ENCODE measurements around the gene ERLIN1.

ERLIN1 gene

GRCh38 chr10:100131571-100131970 is 54.3 kb downstream of the ERLIN1 start:
- Histone ChIP-seq H3K4me3 (ENCODE audit: low read depth, low read length) (no peak overlapping the region), H3K27ac (ENCODE audit: extremely low read depth, low read depth, low read length) (no peak overlapping the region), H3K9me3 (ENCODE audit: control insufficient read depth, insufficient read depth, low read depth, low read length) (no peaks in the 10 kb centered on the region), H3K36me3 (ENCODE audit: control insufficient read depth in 2 of 2, insufficient read depth in 1 of 2, low read length in 2 of 2) (no peaks in the 10 kb centered on the region), H3K4me1 (ENCODE audit: control insufficient read depth, insufficient read depth, low read length) (no peaks in the 10 kb centered on the region)
- CTCF ChIA-PET: no interaction called here
- POLR2A ChIA-PET: no interaction called here
- TF ChIP-seq ZNF416 (tag by site-specific recombination; IDR thresholded peaks at IDR 0.05) (no peak), SCRT1 (tag by site-specific recombination; IDR thresholded peaks at IDR 0.05; ENCODE audit: borderline replicate concordance) (no peak), ZNF18 (tag by site-specific recombination; IDR thresholded peaks at IDR 0.05) (no peak), ZNF76 (tag by site-specific recombination; IDR thresholded peaks at IDR 0.05; ENCODE audit: borderline replicate concordance, low read depth) (no peak), BCL11B (tag by site-specific recombination; IDR thresholded peaks at IDR 0.05; ENCODE audit: low read depth) (no peak), ZNF747 (tag by site-specific recombination; IDR thresholded peaks at IDR 0.05) (no peak), ZNF549 (tag by site-specific recombination; IDR thresholded peaks at IDR 0.05) (no peak), YY1 (tag by site-specific recombination; IDR thresholded peaks at IDR 0.05) (no peak), PRDM1 (tag by site-specific recombination; IDR thresholded peaks at IDR 0.05) (no peak), ZNF670 (tag by site-specific recombination; IDR thresholded peaks at IDR 0.05; ENCODE audit: low read depth) (no peak), HOXA7 (CRISPR knock-in tag; IDR thresholded peaks at IDR 0.05; ENCODE audit: borderline replicate concordance) (no peak), ZNF366 (tag by site-specific recombination; conservative IDR thresholded peaks at IDR 0.05) (no peak), ZNF398 (tag by site-specific recombination; IDR thresholded peaks at IDR 0.05) (no peak), ZNF202 (tag by site-specific recombination; IDR thresholded peaks at IDR 0.05; ENCODE audit: borderline replicate concordance) (no peak), ZNF2 (tag by site-specific recombination; IDR thresholded peaks at IDR 0.05) (no peak), WT1 (tag by site-specific recombination; IDR thresholded peaks at IDR 0.05) (no peak), ZNF600 (tag by site-specific recombination; IDR thresholded peaks at IDR 0.05) (no peak), ZBTB10 (tag by site-specific recombination; IDR thresholded peaks at IDR 0.05) (no peak), ZNF830 (tag by site-specific recombination; IDR thresholded peaks at IDR 0.05; ENCODE audit: low read depth) (no peak)
- TF ChIP-seq, protein P1, sequence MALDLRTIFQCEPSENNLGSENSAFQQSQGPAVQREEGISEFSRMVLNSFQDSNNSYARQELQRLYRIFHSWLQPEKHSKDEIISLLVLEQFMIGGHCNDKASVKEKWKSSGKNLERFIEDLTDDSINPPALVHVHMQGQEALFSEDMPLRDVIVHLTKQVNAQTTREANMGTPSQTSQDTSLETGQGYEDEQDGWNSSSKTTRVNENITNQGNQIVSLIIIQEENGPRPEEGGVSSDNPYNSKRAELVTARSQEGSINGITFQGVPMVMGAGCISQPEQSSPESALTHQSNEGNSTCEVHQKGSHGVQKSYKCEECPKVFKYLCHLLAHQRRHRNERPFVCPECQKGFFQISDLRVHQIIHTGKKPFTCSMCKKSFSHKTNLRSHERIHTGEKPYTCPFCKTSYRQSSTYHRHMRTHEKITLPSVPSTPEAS (tag by site-specific recombination; IDR thresholded peaks at IDR 0.05): no peak

DNA sequence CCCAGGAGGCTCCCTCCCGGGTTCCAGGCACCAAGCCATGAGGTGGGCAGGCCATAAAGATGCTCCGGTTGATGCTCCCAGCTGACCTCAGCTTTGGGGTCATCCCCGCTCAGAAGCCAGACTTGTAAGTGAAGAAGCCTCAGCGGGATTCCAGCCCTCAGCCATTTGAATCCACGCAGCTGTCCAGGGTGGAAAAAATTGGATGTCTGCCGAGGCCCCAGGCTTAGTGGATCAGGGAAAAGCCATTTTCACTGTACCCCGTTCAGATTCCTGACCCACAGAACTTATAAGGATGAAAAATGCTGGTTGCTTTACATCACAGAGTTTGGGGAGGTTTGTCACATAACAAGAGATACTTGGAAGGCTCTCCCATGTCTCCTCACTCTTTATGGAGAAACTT is 55.0 kb downstream of the ERLIN1 start:
- ChIA-PET POLR2A (no interaction called here), CTCF (no interaction called here)
- Histone ChIP-seq H3K27ac (ENCODE audit: extremely low read depth, low read depth, low read length) (no peak overlapping the region), H3K4me1 (ENCODE audit: control insufficient read depth, insufficient read depth, low read length) (no peaks in the 10 kb centered on the region), H3K9me3 (ENCODE audit: control insufficient read depth, insufficient read depth, low read depth, low read length) (no peaks in the 10 kb centered on the region), H3K36me3 (ENCODE audit: control insufficient read depth in 2 of 2, insufficient read depth in 1 of 2, low read length in 2 of 2) (no peaks in the 10 kb centered on the region), H3K4me3 (ENCODE audit: low read depth, low read length) (no peak overlapping the region)
- TF ChIP-seq ZNF140 (tag by site-specific recombination; IDR thresholded peaks at IDR 0.05) (no peak), ZNF248 (tag by site-specific recombination; IDR thresholded peaks at IDR 0.05) (no peak), ZBTB21 (tag by site-specific recombination; IDR thresholded peaks at IDR 0.05) (no peak), ZNF621 (tag by site-specific recombination; IDR thresholded peaks at IDR 0.05) (no peak), PRDM1 (tag by site-specific recombination; IDR thresholded peaks at IDR 0.05) (no peak), ZBTB20 (tag by site-specific recombination; IDR thresholded peaks at IDR 0.05) (no peak), ZNF544 (tag by site-specific recombination; IDR thresholded peaks at IDR 0.05) (no peak), ZNF701 (tag by site-specific recombination; IDR thresholded peaks at IDR 0.05) (no peak), ZNF560 (tag by site-specific recombination; IDR thresholded peaks at IDR 0.05; ENCODE audit: borderline replicate concordance) (no peak), ZSCAN30 (tag by site-specific recombination; IDR thresholded peaks at IDR 0.05) (no peak), ZNF121 (tag by site-specific recombination; IDR thresholded peaks at IDR 0.05) (no peak), ZBTB8A (tag by site-specific recombination; IDR thresholded peaks at IDR 0.05) (no peak), ZNF16 (tag by site-specific recombination; IDR thresholded peaks at IDR 0.05; ENCODE audit: low read depth) (no peak)

All from HEK293 (cell line).